WTC11 (cell line): ENCODE measurements around the gene AFP.

ENCODE experiments used
- CTCF ChIP-seq: fragments of 200-600 bp; IDR thresholded peaks from 2 replicates; pipeline ENCODE4 v1.8.0; 2022; ENCODE audit warnings: antibody characterized with exemption
- ELF4 ChIP-seq: sonication (generic); formaldehyde crosslinking; IDR thresholded peaks from 2 replicates; pipeline ENCODE4 v1.8.1; 2022; ENCODE audit warnings: low read depth, mild to moderate bottlenecking, moderate library complexity, missing genetic modification reagents
- EMX1 ChIP-seq: fragments of 250-450 bp; sonication (Bioruptor Pico); IDR thresholded peaks from 2 replicates; pipeline ENCODE4 v1.8.0; 2021; ENCODE audit warnings: mild to moderate bottlenecking
- MAX ChIP-seq: sonication (generic); formaldehyde crosslinking; IDR thresholded peaks from 2 replicates; pipeline ENCODE4 v1.8.0; 2022; ENCODE audit warnings: mild to moderate bottlenecking, missing genetic modification reagents
- SP1 ChIP-seq: sonication (generic); formaldehyde crosslinking; conservative IDR thresholded peaks from 2 replicates; pipeline ENCODE4 v1.8.1; 2022; ENCODE audit warnings: missing genetic modification reagents
- TEAD4 ChIP-seq: sonication (generic); formaldehyde crosslinking; IDR thresholded peaks from 2 replicates; pipeline ENCODE4 v1.8.0; 2022; ENCODE audit warnings: mild to moderate bottlenecking, missing genetic modification reagents
- TF ChIP-seq, protein P1 (sequence below): sonication (generic); formaldehyde crosslinking; IDR thresholded peaks from 2 replicates; pipeline ENCODE4 v1.8.1; 2022; ENCODE audit warnings: low read depth, missing genetic modification reagents, borderline replicate concordance
- TF ChIP-seq, protein P2 (sequence below): sonication (generic); formaldehyde crosslinking; IDR thresholded peaks from 2 replicates; pipeline ENCODE4 v1.8.1; 2023; ENCODE audit warnings: mild to moderate bottlenecking, missing genetic modification reagents

GRCh38 chr4:73453701-73454005 is 17.6 kb downstream of the AFP start:
- TF ChIP-seq MAX (CRISPR knock-in tag): no peak
- TF ChIP-seq TEAD4: no peak
- TF ChIP-seq SP1 (CRISPR knock-in tag): no peak
- no peak for TF ChIP-seq ELF4 (CRISPR knock-in tag)
- TF ChIP-seq CTCF: no peak
- TF ChIP-seq, protein P1, sequence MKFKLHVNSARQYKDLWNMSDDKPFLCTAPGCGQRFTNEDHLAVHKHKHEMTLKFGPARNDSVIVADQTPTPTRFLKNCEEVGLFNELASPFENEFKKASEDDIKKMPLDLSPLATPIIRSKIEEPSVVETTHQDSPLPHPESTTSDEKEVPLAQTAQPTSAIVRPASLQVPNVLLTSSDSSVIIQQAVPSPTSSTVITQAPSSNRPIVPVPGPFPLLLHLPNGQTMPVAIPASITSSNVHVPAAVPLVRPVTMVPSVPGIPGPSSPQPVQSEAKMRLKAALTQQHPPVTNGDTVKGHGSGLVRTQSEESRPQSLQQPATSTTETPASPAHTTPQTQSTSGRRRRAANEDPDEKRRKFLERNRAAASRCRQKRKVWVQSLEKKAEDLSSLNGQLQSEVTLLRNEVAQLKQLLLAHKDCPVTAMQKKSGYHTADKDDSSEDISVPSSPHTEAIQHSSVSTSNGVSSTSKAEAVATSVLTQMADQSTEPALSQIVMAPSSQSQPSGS: no peak
- no peak for TF ChIP-seq EMX1 (CRISPR knock-in tag)
- TF ChIP-seq, protein P2, sequence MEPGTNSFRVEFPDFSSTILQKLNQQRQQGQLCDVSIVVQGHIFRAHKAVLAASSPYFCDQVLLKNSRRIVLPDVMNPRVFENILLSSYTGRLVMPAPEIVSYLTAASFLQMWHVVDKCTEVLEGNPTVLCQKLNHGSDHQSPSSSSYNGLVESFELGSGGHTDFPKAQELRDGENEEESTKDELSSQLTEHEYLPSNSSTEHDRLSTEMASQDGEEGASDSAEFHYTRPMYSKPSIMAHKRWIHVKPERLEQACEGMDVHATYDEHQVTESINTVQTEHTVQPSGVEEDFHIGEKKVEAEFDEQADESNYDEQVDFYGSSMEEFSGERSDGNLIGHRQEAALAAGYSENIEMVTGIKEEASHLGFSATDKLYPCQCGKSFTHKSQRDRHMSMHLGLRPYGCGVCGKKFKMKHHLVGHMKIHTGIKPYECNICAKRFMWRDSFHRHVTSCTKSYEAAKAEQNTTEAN (CRISPR knock-in tag): no peak
